Loucy (cell line): ENCODE data around the gene TBX15.

Experiments
- H2AFZ ChIP-seq: fragments of 200-600 bp; sonication (generic); 2 replicates; pipeline ENCODE4 v1.6.0; 2016; ENCODE audit warnings: antibody characterized with exemption, mild to moderate bottlenecking, low read length, moderate library complexity
- H3F3A ChIP-seq: fragments of 200-600 bp; 2 replicates; pipeline ENCODE4 v1.6.0; 2016; ENCODE audit warnings: antibody characterized with exemption, low read depth, mild to moderate bottlenecking
- H3K27me3 ChIP-seq: fragments of 200-600 bp; sonication (generic); 2 replicates; pipeline ENCODE4 v1.6.1; 2014; ENCODE audit warnings: low read length, mild to moderate bottlenecking; ENCODE audit not compliant: insufficient read depth, poor library complexity, severe bottlenecking
- H3K36me3 ChIP-seq: fragments of 200-600 bp; sonication (generic); 2 replicates; pipeline ENCODE4 v1.6.1; 2016; ENCODE audit warnings: low read length; ENCODE audit not compliant: insufficient read depth
- H3K4me1 ChIP-seq: fragments of 200-600 bp; sonication (generic); 2 replicates; pipeline ENCODE4 v1.5.1; 2014; ENCODE audit warnings: low read length, mild to moderate bottlenecking; ENCODE audit not compliant: insufficient read depth, poor library complexity, severe bottlenecking
- H3K4me2 ChIP-seq: fragments of 200-600 bp; sonication (generic); 2 replicates; pipeline ENCODE4 v1.6.0; 2014; ENCODE audit warnings: antibody characterized with exemption, low read length, low read depth, mild to moderate bottlenecking; ENCODE audit not compliant: poor library complexity, severe bottlenecking
- H3K4me3 ChIP-seq: fragments of 200-600 bp; sonication (generic); 2 replicates; pipeline ENCODE4 v1.5.1; 2014; ENCODE audit warnings: low read length, mild to moderate bottlenecking, mixed read lengths; ENCODE audit not compliant: poor library complexity, severe bottlenecking
- H3K79me2 ChIP-seq: fragments of 200-600 bp; sonication (generic); 2 replicates; pipeline ENCODE4 v1.6.1; 2014; ENCODE audit warnings: low read length; ENCODE audit not compliant: insufficient read depth
- H3K9ac ChIP-seq: fragments of 200-600 bp; sonication (generic); 2 replicates; pipeline ENCODE4 v1.6.0; 2014; ENCODE audit warnings: mild to moderate bottlenecking, low read depth, low read length, moderate library complexity; ENCODE audit not compliant: poor library complexity, severe bottlenecking
- H3K9me2 ChIP-seq: fragments of 200-600 bp; sonication (generic); replicated peaks from 2 replicates; pipeline ENCODE4 v1.6.1; 2016; ENCODE audit warnings: low read depth, low read length, mixed read lengths
- H3K9me3 ChIP-seq: fragments of 200-600 bp; sonication (generic); 2 replicates; pipeline ENCODE4 v1.6.1; 2014; ENCODE audit warnings: mild to moderate bottlenecking, antibody characterized with exemption, low read length, low read depth; ENCODE audit not compliant: insufficient read depth
- H4K20me1 ChIP-seq: fragments of 200-600 bp; sonication (generic); 2 replicates; pipeline ENCODE4 v1.6.0; 2014; ENCODE audit warnings: antibody characterized with exemption, low read length, mild to moderate bottlenecking; ENCODE audit not compliant: insufficient read depth, poor library complexity, severe bottlenecking
- EZH2phosphoT487 ChIP-seq: fragments of 200-600 bp; IDR thresholded peaks from 2 replicates; pipeline ENCODE4 v1.6.1; 2018; ENCODE audit warnings: antibody characterized with exemption, mild to moderate bottlenecking, moderate library complexity, borderline replicate concordance
- TF ChIP-seq, protein P1 (sequence below): fragments of 200-600 bp; sonication (generic); conservative IDR thresholded peaks from 2 replicates; pipeline ENCODE4 v1.5.1; 2014; ENCODE audit warnings: mild to moderate bottlenecking, antibody characterized with exemption, low read length

Gene TBX15

GRCh38 chr1:119012383-119012782, 24.2 kb upstream of the TBX15 start:
- Histone ChIP-seq H3K4me3 (no peak overlapping the region), H3K79me2 (no peaks in the 10 kb centered on the region), H3K27me3 (no peaks in the 10 kb centered on the region), H4K20me1 (no peaks in the 10 kb centered on the region), H3K9me3 (no peaks in the 10 kb centered on the region), H3K36me3 (no peaks in the 10 kb centered on the region), H3K4me2 (no peak overlapping the region), H3F3A (no peaks in the 10 kb centered on the region; the same call in 1 of the 2 replicates), H3K4me1 (no peaks in the 10 kb centered on the region), H2AFZ (no peak overlapping the region), H3K9ac (no peak overlapping the region), H3K9me2 (no peaks in the 10 kb centered on the region)
- TF ChIP-seq EZH2phosphoT487 = no peak
- TF ChIP-seq, protein P1, sequence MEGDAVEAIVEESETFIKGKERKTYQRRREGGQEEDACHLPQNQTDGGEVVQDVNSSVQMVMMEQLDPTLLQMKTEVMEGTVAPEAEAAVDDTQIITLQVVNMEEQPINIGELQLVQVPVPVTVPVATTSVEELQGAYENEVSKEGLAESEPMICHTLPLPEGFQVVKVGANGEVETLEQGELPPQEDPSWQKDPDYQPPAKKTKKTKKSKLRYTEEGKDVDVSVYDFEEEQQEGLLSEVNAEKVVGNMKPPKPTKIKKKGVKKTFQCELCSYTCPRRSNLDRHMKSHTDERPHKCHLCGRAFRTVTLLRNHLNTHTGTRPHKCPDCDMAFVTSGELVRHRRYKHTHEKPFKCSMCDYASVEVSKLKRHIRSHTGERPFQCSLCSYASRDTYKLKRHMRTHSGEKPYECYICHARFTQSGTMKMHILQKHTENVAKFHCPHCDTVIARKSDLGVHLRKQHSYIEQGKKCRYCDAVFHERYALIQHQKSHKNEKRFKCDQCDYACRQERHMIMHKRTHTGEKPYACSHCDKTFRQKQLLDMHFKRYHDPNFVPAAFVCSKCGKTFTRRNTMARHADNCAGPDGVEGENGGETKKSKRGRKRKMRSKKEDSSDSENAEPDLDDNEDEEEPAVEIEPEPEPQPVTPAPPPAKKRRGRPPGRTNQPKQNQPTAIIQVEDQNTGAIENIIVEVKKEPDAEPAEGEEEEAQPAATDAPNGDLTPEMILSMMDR = no peak

GRCh38 chr1:119011706-119012105, 23.6 kb upstream of the TBX15 start:
- no peaks in the 10 kb centered on the region for H3K9me2 ChIP-seq
- no peaks in the 10 kb centered on the region for H3K4me1 ChIP-seq
- no peaks in the 10 kb centered on the region for H3K79me2 ChIP-seq
- TF ChIP-seq, protein P1 = no peak
- no peak for TF ChIP-seq EZH2phosphoT487
- H3K9ac ChIP-seq = no peak overlapping the region
- H4K20me1 ChIP-seq = no peaks in the 10 kb centered on the region
- no peak overlapping the region for H2AFZ ChIP-seq
- no peaks in the 10 kb centered on the region for H3K9me3 ChIP-seq
- H3K4me2 ChIP-seq = no peak overlapping the region
- no peak overlapping the region for H3K4me3 ChIP-seq
- no peaks in the 10 kb centered on the region for H3K36me3 ChIP-seq
- no peaks in the 10 kb centered on the region for H3K27me3 ChIP-seq
- no peaks in the 10 kb centered on the region; the same call in 1 of the 2 replicates for H3F3A ChIP-seq

DNA sequence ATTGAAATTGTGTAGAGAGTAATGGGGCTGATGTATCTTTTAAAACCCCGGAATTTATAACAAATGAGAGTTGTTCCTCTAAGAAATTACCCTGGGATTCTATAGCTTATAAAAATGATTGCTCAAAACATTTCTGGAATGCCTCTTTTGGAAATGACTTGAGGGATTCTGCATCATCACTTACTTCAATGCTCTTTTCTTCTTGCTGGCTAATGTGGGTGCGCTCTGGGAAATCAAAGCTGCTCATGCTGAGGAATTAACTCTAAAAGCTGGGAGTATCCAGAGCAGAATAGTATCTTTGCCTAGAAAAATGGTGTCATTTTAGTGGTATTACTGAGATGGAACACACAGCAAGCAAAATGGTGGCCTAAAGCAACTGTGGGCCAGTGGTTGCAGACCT, 23.0 kb upstream of the TBX15 start:
- H3K79me2 ChIP-seq = no peaks in the 10 kb centered on the region
- TF ChIP-seq, protein P1 = no peak
- TF ChIP-seq EZH2phosphoT487 = no peak
- no peak overlapping the region for H2AFZ ChIP-seq
- no peak overlapping the region for H3K4me3 ChIP-seq
- no peaks in the 10 kb centered on the region for H3K9me3 ChIP-seq
- H3K4me2 ChIP-seq = no peak overlapping the region
- H3K9me2 ChIP-seq = no peaks in the 10 kb centered on the region
- H3K36me3 ChIP-seq = no peaks in the 10 kb centered on the region
- H3F3A ChIP-seq = no peaks in the 10 kb centered on the region; the same call in 1 of the 2 replicates
- no peaks in the 10 kb centered on the region for H3K27me3 ChIP-seq
- H4K20me1 ChIP-seq = no peaks in the 10 kb centered on the region
- H3K4me1 ChIP-seq = no peaks in the 10 kb centered on the region
- no peak overlapping the region for H3K9ac ChIP-seq
